ENCODE results near the gene TNP2.

The TNP2 gene

GRCh38 chr16:11234884-11235702, 34.0 kb downstream of the TNP2 start:
- Histone ChIP-seq H3K9ac (no peak overlapping the region), H3K4me1 (ENCODE audit: low read depth, poor library complexity, severe bottlenecking) (peaks cover 6% of the 10 kb centered on the region), H4K20me1 (ENCODE audit: insufficient read depth) (no peaks in the 10 kb centered on the region), H3K36me3 (ENCODE audit: insufficient read depth) (no peaks in the 10 kb centered on the region), H3K4me3 (IDR thresholded peaks at IDR 0.05; ENCODE audit: insufficient read depth, low read depth, low read length) (no peak overlapping the region), H2AFZ (ENCODE audit: low read depth) (no peak overlapping the region), H3K4me2 (no peak overlapping the region), H3K27ac (no peak overlapping the region), H3K79me2 (ENCODE audit: insufficient read depth, low read depth) (no peaks in the 10 kb centered on the region), H3K27me3 (ENCODE audit: insufficient read depth, low read depth) (no peaks in the 10 kb centered on the region)
- no peak for TF ChIP-seq CTCF (conservative IDR thresholded peaks at IDR 0.05; ENCODE audit: low read depth, low read length)

GRCh38 chr16:11233727-11234376, 35.3 kb downstream of the TNP2 start:
- H3K79me2 ChIP-seq (ENCODE audit: insufficient read depth, low read depth): no peaks in the 10 kb centered on the region
- H3K36me3 ChIP-seq (ENCODE audit: insufficient read depth): no peaks in the 10 kb centered on the region
- no peak overlapping the region for H3K4me3 ChIP-seq (IDR thresholded peaks at IDR 0.05; ENCODE audit: insufficient read depth, low read depth, low read length)
- H4K20me1 ChIP-seq (ENCODE audit: insufficient read depth): no peaks in the 10 kb centered on the region
- TF ChIP-seq CTCF (conservative IDR thresholded peaks at IDR 0.05; ENCODE audit: low read depth, low read length): no peak
- no peak overlapping the region for H2AFZ ChIP-seq (ENCODE audit: low read depth)
- H3K27ac ChIP-seq: no peak overlapping the region
- H3K27me3 ChIP-seq (ENCODE audit: insufficient read depth, low read depth): no peaks in the 10 kb centered on the region
- H3K4me1 ChIP-seq (ENCODE audit: low read depth, poor library complexity, severe bottlenecking): peaks cover 6% of the 10 kb centered on the region
- no peak overlapping the region for H3K9ac ChIP-seq
- no peak overlapping the region for H3K4me2 ChIP-seq

GRCh38 chr16:11232852-11233726, 36.0 kb downstream of the TNP2 start:
- Histone ChIP-seq H3K27me3 (ENCODE audit: insufficient read depth, low read depth) (no peaks in the 10 kb centered on the region), H3K27ac (no peak overlapping the region), H3K4me1 (ENCODE audit: low read depth, poor library complexity, severe bottlenecking) (peaks cover 6% of the 10 kb centered on the region), H3K9ac (no peak overlapping the region), H3K79me2 (ENCODE audit: insufficient read depth, low read depth) (no peaks in the 10 kb centered on the region), H4K20me1 (ENCODE audit: insufficient read depth) (no peaks in the 10 kb centered on the region), H2AFZ (ENCODE audit: low read depth) (no peak overlapping the region), H3K36me3 (ENCODE audit: insufficient read depth) (no peaks in the 10 kb centered on the region), H3K4me3 (IDR thresholded peaks at IDR 0.05; ENCODE audit: insufficient read depth, low read depth, low read length) (no peak overlapping the region), H3K4me2 (no peak overlapping the region)
- TF ChIP-seq CTCF (conservative IDR thresholded peaks at IDR 0.05; ENCODE audit: low read depth, low read length): no peak

GRCh38 chr16:11232302-11232851, 36.7 kb downstream of the TNP2 start:
- H3K9ac ChIP-seq: no peak overlapping the region
- H3K4me3 ChIP-seq (IDR thresholded peaks at IDR 0.05; ENCODE audit: insufficient read depth, low read depth, low read length): no peak overlapping the region
- H3K27ac ChIP-seq: no peak overlapping the region
- H3K4me2 ChIP-seq: no peak overlapping the region
- H4K20me1 ChIP-seq (ENCODE audit: insufficient read depth): no peaks in the 10 kb centered on the region
- no peaks in the 10 kb centered on the region for H3K79me2 ChIP-seq (ENCODE audit: insufficient read depth, low read depth)
- H2AFZ ChIP-seq (ENCODE audit: low read depth): no peak overlapping the region
- no peak for TF ChIP-seq CTCF (conservative IDR thresholded peaks at IDR 0.05; ENCODE audit: low read depth, low read length)
- H3K27me3 ChIP-seq (ENCODE audit: insufficient read depth, low read depth): no peaks in the 10 kb centered on the region
- no peaks in the 10 kb centered on the region for H3K36me3 ChIP-seq (ENCODE audit: insufficient read depth)
- H3K4me1 ChIP-seq (ENCODE audit: low read depth, poor library complexity, severe bottlenecking): peaks cover 6% of the 10 kb centered on the region

All from KMS-11 (cell line).